ENCODE data around the gene TMEM184A. TPM values are rescaled to one million over a fixed set of nuclear protein-coding genes. Genes with fewer than 3 reads are reported as not detected.

The TMEM184A gene
- total RNA-seq, 1 donor from 2014 or later = 3.4 TPM

Other genes with a start within 250 kb of the TMEM184A start
- gene MICALL2, start 96.7 kb downstream of the TMEM184A start, total RNA-seq (ENCODE audit: insufficient read depth, low replicate concordance) = 13.5 TPM
- gene INTS1, start 51.8 kb downstream of the TMEM184A start, total RNA-seq (ENCODE audit: insufficient read depth, low replicate concordance) = 18.5 TPM
- gene MAFK, start 25.5 kb downstream of the TMEM184A start, total RNA-seq (ENCODE audit: insufficient read depth, low replicate concordance) = 78.2 TPM
- gene PSMG3, start 13.8 kb upstream of the TMEM184A start, total RNA-seq (ENCODE audit: insufficient read depth, low replicate concordance) = 11.8 TPM
- 0.96 TPM for gene ELFN1, start 114.1 kb upstream of the TMEM184A start, total RNA-seq (ENCODE audit: insufficient read depth, low replicate concordance)